NCI-H146 (cell line): ENCODE measurements around the gene RADIL.
A peak's percentile ranks its signal among the peaks of the same experiment; 100 is the strongest.

ENCODE experiments used
- DNase-seq: peaks from one replicate; lab custom pipeline; 2025; lab: John Stamatoyannopoulos, UW

Gene RADIL

DNA sequence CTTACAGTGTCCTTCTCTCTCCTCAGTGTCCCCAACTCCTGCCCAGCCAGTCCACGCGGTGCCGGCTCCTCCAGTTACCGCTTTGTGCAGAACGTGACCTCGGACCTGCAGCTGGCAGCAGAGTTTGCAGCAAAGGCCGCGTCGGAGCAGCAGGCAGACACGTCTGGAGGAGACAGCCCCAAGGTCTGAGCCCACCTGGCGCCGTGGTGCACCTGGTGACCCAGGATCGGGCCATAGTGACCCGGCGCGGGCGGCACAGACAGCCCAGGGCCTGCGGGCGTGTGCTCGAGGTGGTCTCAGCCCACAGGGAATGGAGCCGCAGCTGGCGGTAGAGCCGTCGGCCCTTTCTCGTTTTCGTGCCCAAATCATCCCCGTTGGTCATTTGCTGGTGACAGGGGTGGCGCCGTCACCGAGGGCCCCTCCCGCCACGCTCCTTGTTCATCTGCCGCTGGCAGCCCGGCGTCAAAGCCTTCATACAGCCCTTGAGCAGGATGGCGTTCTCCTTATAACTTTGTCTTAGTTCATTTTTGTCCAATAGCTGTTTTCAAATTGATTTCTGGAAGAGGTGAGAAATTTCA lies 129.0 kb downstream of the RADIL start:
- no peak for DNase-seq

DNA sequence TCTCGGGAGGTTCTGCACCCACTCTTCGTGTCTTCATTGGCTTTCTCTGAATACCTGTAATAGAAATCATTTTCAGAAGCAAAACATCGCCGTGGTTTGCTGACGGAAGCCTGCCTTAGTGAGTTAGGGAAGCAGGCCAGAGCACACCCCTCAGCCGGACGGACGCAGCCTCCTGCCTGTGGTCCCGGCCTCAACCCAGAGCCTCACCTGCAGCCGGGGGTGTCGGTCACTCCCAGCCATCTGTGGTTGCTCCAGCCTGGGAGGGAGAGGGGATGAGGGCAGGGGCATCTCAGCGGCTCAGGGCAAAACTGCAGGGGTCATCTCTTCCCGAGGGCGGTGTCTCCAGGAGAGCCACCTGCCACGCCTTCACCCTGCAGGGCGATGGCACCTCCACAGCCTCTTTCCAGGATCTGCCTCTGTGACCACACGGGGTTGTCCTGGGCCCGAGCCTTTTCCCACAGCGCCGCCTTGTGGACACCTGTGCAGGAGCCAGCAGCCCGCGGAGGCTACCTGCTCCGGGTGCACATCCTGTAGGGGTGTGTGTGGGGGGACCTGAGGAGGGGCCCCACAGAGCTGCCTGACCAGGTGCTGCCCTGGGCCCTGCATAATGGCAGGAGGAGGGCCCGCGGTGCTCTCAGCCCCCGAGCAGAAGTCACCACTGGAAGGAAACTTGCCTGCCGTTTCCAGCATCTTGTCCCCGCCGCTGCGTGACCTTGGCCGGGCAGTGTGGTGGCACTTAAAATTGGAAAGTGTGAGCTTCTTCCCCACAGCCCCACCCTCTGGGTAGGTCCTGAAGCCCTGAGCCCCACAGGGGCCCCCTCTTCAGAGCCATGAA lies 129.7 kb downstream of the RADIL start:
- DNase-seq = peak; percentile 63

DNA sequence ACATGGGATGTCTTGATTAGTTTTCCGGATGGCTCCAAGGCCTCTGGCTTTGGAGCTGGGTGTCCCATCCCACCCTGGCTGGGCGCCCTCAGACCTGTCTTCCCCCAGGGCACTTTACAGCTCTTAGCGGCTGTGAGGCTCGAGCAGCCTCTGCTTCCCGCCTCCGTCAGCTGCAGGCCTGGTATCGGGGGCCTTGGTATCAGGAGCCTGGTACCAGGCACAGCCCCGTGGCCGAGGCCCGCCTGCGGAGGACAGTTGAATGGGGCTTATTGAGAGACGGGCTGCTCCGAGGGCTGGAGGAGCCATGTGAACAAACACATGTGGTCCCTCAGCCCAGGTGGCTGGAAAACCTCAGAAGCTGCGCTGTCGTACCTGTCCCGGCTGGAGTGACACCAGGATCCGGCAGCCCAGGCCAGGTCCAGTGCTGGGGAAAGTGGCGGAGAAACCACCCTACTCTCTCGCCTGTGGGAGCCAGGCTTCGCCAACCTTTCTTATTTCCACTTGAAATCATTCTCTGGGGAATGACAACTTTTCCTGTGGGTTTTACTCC lies 132.0 kb downstream of the RADIL start:
- no peak for DNase-seq

- no peak for DNase-seq
Measured at GRCh38 chr7:4749798-4750197, 133.7 kb downstream of the RADIL start.

DNA sequence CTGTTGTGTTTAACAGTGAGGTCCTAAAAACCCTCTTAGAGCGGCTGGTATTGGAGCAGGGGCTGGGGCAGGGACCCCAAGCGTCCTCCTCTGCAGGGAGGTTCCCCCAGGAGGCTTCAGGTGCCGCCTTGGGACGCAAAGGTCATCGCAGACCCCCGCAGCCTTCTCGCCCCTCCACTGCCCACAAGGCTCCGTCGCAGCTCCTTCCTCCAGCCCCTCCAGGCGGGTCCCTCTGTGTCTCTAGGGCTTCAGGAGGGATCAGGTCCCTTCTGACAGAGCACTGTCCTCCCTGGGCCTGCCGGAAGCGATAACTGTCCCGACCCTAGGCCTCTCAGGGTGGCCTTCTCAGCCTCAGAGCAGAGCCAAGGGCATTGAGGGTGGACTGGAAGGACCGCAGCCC lies 134.2 kb downstream of the RADIL start:
- no peak for DNase-seq
